HG03095 (cell line): ENCODE results near the gene IRAK1BP1.
"Not testable (repeated sequence)": the region's sequence is repeated elsewhere in the genome, so short reads cannot be mapped to it uniquely, and the experiment has no call there.

Source experiments
- ATAC-seq: cut with Tn5 transposase; IDR thresholded peaks from one replicate; pipeline ENCODE4 v1.9.1; 2021; ENCODE audit warnings: moderate library complexity; ENCODE audit not compliant: unreplicated experiment

Gene IRAK1BP1

DNA sequence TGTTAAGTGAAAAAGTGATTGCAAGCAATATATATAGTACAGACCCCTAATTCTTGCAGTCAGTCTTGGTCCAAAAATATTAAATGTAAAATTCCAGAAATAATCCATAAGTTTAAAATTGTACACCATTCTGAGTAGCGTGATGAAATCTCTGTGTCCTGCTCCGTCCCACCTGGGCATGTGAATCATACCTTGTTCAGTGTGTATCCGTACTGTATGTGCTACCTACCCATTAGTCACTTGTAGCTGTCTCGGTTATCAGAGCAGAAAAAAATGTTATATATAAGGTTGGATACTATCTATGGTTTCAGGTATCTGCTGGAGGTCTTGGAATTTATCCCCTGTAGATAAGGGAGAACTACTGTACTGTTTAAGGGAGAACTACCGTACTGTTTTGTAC lies 16.3 kb downstream of the IRAK1BP1 start:
- ATAC-seq, result no peak

- not testable (repeated sequence) for ATAC-seq
Measured at GRCh38 chr6:78889901-78890300, 22.6 kb downstream of the IRAK1BP1 start.

GRCh38 chr6:78896227-78896626 lies 28.9 kb downstream of the IRAK1BP1 start:
- ATAC-seq, result no peak

DNA sequence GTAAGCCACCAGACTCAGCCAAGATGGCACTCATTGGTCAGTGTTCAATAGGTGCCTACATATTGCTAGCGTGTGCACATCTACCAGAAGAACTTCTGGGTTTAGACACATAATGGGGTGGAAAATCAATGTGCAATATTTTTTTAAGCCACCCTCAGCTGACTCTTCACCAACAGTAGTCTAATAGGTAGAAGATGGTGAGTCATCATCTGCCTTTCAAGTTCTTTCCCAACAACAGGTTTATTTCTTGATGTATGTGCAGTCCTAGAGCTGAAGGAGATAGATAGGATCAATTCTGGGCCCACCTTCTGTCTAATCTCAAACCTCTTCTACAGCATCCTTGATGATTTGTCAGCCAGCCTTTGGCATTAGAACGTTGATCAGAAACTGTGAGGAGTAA lies 41.3 kb downstream of the IRAK1BP1 start:
- no peak for ATAC-seq

DNA sequence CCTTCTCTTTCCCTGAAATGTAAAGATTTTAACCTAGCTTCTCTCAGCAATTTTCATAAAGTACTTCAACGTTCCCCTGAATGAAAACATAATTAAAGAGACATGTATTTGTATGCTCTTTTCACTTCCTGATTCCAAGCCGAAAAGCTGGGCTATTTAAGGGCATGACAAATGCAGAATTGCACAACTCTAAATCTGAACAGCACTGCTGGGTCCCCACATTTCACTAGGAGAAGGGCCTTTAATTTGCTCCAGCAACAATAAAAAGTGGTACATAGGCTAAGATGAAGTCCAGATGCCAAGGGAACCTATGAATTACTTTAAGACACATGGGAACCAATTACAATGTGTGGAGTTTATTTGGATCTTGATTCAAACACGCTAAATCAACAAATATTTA lies 42.0 kb downstream of the IRAK1BP1 start:
- ATAC-seq, result peak; percentile 49

DNA sequence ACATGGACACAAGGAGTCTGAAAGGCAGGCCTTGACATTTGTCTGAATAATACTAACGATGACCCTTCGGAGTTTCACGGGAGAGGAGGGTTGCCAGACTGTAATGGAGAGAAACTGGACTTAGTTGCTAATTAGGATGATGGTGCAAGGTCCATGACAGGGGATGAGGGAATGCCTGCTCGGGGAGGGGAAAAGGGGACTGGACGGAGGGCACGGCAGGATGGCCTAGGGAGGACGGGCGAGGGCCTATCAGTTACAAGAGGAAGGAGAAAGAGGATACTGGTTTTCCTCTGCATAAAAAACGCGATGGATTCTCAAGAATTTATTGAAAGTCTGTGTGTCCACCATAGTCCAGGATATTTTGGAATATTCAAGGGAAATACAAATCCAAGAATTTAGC lies 42.7 kb downstream of the IRAK1BP1 start:
- no peak for ATAC-seq

GRCh38 chr6:78910591-78911171 lies 43.3 kb downstream of the IRAK1BP1 start:
- ATAC-seq, result peak; percentile 55

DNA sequence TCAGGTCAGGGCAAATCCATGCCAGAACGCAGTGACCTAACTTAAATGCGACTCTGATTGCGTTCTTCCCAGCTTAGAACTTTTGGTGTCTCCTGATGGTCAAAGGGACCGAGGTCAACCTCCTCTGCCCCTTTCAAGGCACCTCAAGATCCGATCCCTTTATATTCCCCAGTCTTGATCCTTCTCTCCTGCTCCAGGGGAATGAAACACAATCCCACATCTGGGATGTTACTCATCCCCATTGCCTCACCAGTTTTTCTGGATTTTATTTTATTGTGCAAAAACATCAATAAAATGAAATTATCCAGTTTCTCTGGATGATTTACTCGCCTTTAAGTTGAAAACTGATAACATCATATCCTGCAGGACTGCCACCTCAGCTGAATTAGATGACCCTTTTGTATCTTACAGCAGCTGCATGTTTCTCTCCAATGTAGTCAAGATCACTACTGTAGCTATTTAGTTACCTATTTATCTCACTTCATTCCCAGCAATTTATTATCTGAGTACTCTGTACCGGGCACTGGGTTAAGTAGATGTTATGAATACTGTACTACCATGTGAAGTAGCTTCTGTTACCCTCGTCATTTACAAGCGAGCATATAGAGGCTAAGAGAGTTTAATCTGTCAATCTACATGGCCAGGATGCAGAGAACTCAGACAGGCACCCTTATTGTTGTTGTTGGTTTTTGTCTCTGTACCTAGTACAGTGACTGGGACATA lies 44.0 kb downstream of the IRAK1BP1 start:
- no peak for ATAC-seq

GRCh38 chr6:78916411-78916810 lies 49.1 kb downstream of the IRAK1BP1 start:
- ATAC-seq, result no peak

DNA sequence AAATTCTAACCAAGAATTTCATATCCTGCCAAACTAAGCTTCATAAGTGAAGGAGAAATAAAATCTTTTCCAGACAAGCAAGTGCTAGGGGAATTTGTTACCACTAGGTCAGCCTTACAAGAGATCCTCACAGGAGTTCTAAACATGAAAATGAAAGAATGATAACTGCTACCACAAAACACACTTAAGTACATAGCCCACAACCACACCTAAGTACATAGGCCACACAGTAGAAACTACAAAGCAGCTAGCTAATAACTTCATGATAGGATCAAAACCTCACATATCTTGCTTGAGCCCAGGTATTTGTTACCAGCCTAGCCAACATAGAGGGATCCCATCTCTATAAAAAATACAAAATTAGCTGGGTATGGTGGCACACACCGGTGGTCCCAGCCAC lies 50.4 kb downstream of the IRAK1BP1 start:
- ATAC-seq, result no peak

- ATAC-seq, result not testable (repeated sequence)
Measured at GRCh38 chr6:78921168-78921567, 53.8 kb downstream of the IRAK1BP1 start.

DNA sequence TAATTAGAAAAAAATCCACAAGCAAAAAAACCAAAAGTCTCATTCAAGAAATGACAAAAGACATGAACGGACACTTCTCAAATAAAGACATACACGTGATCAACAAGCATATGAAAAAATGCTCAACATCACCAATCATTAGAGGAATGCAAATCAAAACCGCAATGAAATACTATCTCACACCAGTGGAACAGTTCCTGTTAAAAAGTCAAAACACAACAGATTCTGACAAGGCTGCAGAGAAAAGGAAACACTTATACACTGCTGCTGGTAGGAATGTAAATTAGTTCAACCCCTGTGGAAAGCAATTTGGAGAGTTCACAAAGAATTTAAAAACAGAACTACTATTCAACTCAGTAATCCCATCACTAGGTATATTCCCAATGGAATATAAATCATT lies 58.0 kb downstream of the IRAK1BP1 start:
- no peak for ATAC-seq

- no peak for ATAC-seq
Measured at GRCh38 chr6:78935553-78935952, 68.2 kb downstream of the IRAK1BP1 start.

GRCh38 chr6:78936515-78936914 lies 69.2 kb downstream of the IRAK1BP1 start:
- ATAC-seq, result no peak

DNA sequence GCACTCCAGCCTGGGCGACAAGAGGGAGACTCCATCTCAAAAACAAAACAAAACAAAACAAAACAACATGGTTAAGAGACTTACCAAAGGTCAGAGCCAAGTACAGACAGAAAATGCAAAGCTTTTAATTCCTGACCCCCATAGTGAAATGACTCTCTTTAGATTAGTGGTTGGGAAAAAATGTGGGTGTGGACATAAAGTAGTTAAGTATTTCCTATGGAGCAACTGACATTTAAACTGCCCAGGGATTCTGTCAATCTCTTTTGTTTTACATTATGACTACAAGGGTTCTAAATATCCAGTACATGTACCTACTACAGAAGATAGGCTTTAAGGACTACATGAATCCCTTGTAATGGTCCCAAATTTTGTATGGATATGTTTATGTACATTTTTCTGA lies 75.1 kb downstream of the IRAK1BP1 start:
- ATAC-seq, result no peak

DNA sequence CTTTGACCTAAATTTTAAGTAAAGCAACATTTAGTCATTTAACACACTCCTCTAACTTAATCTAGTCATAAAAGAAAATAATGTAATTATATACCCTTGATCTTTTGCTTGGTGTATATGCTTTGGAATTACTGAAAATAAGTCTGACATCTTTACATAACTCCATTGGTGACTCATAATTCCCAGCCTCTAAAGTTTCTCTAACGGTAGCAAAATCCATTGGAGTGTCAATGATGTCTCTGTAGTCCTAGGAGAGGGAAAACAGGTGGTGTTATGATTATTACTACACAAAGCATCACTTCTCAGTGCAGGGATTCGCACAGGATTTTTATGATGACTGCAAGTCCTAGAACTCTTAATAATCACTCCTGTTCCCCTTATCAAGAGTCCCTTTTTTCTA lies 80.2 kb downstream of the IRAK1BP1 start:
- ATAC-seq, result no peak

DNA sequence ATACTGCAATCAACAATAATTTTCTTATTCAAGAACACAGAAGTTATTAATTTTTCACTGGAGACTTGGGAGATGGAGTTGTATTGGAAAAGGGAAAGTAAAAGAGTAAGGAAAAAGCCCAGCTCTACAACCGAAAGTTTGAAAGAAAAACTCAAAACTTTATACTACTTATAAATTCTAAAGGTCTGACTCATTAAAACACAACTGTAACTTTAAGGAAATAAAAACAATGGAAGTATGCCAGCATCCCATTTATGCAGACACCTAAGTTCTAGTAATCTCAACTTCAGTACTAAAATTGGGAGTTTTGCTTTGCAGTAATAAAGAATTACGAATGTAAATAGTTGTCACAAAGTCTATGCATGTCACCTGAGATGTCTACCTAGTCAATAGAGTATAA lies 80.6 kb downstream of the IRAK1BP1 start:
- no peak for ATAC-seq

DNA sequence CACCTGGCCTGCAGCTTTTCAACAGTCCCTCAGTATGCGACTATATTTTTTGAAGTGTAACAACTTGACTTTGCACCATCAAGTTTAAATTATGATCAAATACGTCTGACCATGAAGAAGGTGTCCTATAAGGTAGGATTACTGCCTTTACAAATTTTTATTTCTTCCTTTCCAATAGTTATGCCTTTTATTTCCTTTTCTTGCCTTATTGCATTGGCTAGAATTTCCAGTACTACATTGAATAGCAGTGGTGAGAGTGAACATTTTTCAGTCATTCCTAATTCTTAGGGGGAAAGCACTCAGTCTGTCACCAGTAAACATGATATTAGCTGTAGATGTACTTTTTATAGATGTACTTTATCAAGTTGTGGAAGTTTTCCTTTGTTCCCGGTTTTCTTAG lies 81.4 kb downstream of the IRAK1BP1 start:
- ATAC-seq, result no peak

- no peak for ATAC-seq
Measured at GRCh38 chr6:78952362-78952761, 85.0 kb downstream of the IRAK1BP1 start.
